HG02943 (cell line): ENCODE data around the gene SMIM41.
"Not testable (repeated sequence)": the region's sequence is repeated elsewhere in the genome, so short reads cannot be mapped to it uniquely, and the experiment has no call there.

Source experiments
- ATAC-seq: cut with Tn5 transposase; IDR thresholded peaks from one replicate; pipeline ENCODE4 v1.9.1; 2021; ENCODE audit warnings: mild to moderate bottlenecking, low read depth, moderate library complexity; ENCODE audit not compliant: unreplicated experiment

SMIM41 gene

DNA sequence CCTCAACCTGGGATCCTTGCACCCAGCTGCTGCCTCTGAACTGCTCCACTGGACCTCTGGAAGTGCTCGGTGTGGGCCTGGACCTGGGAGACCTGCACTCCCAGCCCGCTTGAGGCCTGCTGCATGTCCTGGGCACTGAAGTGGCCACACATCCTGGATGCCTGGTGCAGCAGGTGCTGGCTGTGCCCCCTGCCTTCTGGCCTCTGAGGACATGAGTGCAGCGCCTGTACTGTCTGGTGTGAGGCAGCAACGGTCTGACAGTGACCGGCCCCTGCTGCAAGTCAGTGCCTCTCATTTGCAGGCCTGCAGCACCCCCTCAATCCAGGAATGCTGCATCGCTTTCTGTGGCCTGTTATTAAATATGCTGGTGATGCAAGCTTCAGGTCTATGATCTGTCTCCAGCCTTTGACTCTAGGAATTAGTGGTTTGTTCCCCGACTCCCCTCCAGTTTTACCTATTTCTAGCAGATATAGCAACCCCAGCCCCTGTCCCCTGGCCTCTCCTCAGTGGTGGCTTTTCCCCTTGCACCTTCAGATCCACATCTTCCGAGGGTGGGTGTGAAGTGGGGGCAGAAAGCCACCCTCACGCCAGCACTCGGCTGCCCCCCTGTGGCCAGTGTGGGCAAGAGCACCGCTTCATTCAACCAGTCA, 3.6 kb downstream of the SMIM41 start:
- ATAC-seq = peak; percentile 56

DNA sequence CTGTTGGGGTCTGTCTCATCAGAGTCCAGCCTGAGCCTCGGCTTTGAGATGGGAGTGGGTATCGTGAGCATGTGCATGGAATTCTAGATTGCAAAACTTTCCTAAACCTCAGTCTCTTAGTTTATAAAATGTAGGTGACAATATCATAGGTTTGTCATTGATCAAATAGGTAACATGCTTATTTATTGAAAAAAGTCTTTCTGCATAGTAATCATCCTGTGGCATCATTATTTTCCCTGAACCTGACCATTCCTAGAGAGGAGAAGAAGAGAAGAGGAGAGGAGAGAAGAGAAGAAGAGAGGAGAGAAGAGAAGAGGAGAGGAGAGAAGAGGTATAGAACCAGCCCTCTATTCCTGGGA, 4.1 kb downstream of the SMIM41 start:
- no peak for ATAC-seq

DNA sequence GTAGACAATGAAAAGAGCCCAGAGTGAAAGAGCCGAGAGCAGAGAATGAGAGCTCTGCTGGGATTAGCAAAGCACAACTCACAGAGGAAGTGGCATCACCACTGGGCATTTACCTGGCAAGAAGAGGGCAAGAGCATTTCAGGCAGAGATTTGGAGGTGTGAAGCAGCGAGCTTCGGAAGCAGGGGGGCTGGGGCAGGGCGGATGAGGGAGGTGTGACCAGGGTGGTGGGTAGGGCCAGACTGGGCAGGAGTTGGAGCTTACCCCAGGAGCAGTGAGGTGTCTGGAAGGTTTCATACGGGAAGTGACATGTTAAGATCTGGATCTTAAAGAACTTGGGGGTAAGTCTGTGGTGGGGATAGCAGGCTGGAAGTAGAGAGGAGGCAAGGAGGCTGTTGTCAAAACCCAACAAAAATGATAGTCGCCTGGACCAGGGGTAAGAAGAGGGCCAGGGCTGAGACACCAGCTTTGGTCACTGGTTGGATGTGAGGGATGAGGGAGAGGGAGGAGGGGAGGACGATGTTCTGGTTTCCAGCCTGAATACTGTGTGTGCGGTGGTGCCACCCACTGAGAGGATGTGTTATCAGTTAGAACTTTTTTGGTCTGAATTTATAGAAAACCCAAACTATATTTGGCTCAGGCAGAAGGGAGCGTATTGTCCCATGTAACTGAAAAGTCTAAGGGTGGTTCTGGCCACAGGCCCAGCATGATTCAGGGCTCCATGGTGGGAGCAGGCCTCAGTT, 5.2 kb downstream of the SMIM41 start:
- ATAC-seq = no peak

DNA sequence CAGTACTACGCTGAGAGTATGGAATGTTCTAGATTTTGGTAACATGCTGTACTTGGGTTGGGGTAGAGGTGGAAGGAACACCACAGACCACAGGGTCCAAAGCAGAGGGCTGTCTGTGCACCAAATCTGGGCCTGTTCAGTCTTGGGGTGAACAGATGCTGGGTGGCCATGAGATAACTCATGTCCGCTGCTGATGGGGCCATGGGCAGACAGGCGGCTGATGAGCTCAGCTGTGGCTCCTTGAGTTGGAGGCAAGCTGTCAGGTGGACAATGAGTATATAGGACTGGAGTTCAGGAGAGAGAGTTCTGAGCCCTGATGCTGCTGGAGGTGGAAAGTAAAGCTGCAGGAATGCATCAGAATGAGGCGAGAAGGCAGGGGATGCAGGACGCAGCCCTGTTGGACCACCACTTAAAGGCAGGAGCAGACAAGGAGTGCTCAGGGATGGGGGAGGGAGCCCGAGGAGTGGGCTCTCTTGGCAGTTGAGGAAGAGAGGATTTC, 6.2 kb downstream of the SMIM41 start:
- no peak for ATAC-seq

DNA sequence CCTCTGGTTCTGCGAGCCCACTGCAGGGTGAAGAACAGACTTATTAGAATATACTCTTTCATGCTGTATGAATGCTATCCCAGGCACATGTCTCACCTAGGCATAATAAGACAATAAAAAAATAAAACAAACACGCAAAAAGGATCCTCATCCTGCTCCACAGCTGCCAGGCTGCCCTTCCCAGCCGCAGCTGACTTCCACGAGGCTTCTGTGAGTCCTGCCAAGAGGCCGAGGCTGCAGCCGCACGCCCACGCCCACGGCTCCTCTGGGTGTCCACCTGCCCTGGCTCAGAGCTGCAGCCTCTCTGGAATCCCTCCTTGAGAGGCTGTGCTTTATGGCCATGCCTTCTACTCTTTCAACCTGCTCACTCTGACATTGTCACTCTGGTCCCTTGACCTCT, 6.9 kb downstream of the SMIM41 start:
- ATAC-seq = no peak

DNA sequence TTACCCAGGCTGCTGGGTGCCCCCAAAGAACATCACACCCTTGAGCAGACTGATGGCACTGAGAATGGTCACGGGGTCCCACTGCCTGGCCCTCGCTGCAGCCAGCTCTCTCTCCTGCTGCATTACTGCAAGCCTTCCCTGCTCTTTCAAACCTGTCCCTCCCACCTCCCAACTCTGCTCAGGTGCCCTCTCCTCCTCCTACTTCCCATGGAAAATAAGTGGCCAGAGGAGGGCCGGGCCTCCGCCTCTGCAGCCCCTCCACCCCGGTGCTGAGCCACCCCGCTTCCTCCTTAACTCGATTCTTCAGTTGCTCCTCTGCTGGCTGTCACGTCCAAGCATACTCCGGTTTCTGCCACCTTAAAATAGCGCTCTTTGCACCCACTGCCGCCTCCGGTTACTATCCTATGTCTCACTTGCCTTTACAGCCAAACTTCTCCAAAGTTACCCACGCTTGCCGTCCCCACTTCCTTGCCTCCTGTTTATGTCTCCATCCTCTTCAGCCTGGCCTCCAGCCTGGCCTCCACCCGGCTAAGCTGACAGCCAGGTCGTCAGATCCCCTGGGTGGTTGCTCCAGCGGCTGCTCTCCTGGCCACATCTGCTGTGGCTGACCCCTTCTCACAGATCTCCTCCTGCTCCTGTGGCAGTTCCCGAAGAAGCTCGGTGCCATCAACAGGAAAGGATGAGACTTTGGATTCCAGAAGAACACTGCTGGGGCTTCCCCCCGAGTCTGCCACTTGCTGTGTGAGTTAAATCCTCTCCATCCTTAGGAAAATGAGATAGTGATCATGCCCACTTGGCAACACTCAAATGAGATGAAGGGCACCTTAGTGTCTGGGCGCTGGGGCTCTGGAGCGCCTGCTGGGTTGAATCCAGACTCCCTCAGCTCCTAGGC, 7.7 kb downstream of the SMIM41 start:
- no peak for ATAC-seq

DNA sequence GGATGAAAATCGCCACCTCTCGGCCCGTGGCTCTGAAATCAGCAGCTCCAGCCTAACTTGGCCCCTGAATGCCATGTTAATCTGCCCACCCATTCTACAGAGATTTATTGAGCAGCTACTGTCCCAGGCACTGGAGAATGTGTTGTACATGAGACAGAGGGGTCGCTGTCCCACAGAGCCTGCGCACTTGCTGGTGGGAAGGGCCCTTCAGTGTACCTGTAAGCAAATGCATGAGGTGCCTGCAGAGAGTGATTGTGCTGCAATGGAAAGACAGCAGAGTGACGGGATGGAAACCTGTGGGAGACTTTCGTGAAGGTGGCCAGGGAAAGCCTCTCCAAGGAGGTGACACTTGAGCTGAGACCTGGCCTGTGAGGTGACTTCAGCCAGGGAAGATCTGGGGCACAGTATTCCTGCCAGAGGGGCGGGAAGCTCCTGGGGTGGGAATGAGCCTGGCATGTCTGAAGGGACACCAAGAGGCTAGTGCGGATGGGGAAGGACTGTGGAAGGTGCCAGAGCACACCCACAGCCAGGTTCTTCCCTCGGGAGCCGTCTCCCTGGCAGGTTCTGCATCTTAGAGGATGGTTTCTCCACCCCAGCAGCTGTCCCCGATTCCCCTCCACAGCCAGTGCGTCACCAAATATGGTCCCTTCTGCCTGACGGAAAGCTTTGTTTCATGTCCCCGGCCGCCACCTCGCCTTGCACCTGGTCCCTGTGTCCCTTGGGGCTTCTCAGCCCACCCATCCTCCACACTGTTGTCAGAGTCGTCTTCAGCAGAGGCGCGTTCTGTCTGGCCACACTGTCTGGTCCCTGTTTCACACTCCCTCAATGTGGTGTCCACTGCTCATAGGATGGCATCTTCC, 8.7 kb downstream of the SMIM41 start:
- no peak for ATAC-seq

DNA sequence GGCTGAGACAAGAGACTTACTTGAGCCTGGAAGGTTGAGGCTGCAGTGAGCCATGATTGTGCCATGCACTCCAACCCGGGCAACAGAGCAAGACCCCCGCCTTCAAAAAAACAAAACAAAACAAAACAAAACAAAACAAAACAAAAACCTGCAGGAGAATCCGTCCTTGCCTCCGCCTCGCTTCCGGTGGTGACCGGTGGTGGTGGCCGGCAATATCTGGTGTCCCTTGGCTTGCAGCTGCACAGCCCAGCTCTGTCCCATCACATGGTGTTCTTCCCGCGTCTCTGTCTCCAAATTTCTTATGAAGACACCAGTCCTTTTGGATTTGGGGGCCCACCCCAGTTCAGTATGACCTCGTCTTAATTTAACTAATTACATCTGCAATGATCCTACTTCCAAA, 10.0 kb downstream of the SMIM41 start:
- no peak for ATAC-seq

DNA sequence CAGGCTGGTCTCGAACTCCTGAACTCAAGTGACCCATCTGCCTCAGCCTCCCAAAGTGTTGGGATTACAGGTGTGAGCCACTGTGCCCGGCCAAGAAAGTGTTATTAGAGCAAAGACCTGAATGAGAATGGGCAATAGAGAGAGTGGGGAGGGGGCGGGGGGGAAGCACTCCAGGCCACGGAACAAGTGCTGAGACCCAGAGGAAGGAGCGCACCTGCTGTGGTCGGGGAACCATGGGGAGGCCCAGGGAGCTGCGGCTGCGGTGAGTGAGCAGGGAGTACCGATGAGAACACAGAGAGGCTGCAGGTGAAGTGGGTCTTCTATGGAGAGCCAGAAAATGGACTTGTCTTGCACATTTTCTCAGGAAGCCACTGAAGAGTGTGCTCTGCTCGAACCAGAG, 10.8 kb downstream of the SMIM41 start:
- no peak for ATAC-seq

DNA sequence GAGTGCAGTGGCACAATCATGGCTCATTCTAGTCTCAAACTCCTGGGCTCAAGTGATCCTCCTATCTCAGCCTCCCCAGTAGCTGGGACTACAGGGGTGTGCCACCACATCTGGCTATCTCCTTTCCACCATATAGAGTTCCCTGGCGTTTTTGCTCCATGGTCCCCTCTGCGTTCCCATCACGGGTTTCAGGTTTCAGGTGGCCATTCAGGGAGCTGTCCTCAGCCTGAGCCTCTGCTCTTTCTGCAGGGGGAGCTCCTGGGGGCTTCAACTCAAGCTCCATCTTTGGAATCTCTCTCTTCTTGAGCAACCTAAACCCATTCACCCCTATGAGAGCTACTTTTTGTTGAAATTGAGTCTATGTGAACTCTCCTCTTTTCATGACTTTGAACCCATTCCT, 11.6 kb downstream of the SMIM41 start:
- ATAC-seq = no peak

DNA sequence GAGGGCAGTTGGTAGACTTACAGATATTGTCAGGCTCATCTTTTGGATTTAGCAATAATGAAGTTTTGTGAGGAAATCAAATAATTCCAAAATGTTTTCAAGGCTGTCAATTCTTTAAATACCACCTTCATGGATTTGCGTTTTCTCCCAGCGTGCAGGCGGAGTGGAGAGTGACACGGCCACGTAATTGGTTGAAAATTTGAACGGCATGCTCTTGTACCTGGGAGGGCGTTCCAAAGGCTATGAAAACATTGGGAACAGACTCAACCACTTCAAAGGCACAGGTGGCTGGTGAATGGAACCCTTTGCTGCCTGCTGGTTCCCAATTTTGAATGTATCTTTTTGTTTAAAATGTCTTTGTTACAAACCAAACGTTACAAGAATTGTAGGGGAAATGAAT, 12.4 kb downstream of the SMIM41 start:
- no peak for ATAC-seq

DNA sequence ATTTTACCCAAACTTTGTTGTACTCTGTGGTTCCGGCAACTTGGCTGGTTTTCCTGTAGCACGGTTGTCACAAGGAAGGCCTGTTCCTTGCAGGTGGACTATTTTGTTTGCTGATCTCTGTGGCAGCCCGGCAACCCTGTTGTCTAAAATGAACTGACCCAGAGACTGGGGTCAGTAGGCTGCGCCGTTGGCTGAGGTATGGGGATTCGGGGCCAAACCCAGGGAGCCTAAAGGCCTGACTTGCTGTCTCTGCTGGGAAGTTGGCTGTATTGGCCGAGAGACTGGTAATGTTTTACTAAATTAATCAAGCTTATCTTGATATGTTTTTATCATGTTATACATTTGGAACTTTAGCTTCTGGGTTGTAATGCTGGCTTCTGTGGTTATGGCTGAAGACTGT, 13.8 kb downstream of the SMIM41 start:
- no peak for ATAC-seq

DNA sequence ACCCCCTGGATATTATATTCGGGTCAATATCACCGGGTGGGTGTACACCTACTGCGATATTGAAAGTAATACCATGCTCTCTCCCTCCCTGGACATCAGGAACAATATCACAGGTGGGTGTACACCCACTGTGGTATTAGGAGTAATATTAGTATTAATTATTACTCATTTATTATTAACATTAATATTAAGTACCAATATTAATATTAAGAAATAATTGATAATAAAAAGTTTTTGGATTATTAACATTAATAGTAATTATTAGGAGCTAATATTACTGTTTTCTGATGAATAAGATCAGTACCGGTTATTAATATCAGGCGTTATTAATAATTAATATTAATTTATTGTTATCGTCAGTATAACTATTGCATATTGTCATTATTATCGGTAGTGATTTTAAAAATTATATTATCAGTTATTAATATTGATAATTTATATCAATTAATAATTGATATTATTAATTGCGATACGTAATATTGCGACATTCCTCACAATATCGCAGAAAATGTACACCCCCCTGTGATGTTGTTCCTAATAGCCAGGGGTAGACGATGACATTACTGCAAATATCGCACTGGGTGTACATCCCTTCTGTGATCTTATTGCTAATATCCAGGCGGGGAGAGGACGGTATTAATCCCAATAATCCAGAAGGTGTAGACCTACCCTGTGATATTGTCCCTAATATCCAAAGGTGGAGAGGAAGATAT, 17.0 kb downstream of the SMIM41 start:
- no peak for ATAC-seq

DNA sequence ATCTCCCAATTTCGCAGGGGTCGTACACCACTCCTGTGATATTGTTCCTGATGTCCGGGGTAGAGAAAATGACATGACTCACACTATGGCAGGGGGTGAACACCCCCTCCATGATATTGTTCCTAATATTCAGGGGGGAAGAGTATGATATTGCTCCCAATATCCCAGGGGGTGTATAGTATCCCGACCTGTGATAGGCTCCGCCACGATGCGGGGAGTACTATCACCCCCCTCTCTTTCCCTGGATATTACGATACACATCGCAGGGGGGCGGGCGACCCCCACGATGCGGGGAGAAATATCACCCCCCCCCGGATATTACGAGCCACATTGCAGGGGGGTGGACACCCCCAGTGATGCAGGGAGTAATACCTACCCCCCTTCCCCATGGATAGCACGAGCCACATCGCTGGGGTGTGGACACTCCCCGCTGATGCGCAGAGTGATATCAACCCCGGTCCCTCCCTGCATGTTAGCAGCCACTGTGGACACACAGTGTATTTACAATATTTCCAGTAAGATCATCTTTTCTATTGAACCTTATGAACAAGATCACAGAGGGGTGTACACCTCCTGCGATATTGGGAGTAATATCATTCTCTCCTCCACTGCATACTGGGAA, 17.7 kb downstream of the SMIM41 start:
- no peak for ATAC-seq

DNA sequence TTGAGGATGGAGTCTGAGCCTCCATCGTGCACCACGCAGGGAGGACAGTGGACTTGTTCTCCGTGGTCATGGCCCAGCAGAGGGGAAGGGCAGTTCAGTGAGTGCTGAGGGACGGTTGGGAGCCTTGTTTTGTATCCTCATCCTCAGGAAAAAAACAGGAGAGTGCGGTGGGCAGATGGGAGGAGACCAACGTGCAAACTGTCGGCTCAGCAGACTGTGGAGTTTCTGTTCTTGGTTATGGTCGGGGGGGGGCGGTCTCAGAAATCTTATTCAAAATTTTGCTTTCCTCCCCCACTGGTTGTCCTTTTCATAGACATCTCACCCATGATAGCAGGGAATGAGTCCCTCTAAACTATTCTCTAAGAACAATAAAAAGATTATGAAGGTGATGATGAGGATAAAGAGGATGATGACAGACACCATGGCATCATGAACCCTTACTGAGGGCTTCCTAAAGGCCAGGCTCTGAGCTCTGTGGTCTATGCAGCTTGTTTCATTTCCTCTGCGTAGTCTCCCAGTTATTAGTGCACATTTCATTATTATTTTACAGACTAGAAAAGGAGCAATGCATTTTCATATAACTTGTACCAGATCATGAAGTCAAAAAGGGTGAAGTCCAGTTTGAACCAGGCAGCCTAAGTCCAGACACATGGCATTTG, 25.1 kb downstream of the SMIM41 start:
- not testable (repeated sequence) for ATAC-seq

DNA sequence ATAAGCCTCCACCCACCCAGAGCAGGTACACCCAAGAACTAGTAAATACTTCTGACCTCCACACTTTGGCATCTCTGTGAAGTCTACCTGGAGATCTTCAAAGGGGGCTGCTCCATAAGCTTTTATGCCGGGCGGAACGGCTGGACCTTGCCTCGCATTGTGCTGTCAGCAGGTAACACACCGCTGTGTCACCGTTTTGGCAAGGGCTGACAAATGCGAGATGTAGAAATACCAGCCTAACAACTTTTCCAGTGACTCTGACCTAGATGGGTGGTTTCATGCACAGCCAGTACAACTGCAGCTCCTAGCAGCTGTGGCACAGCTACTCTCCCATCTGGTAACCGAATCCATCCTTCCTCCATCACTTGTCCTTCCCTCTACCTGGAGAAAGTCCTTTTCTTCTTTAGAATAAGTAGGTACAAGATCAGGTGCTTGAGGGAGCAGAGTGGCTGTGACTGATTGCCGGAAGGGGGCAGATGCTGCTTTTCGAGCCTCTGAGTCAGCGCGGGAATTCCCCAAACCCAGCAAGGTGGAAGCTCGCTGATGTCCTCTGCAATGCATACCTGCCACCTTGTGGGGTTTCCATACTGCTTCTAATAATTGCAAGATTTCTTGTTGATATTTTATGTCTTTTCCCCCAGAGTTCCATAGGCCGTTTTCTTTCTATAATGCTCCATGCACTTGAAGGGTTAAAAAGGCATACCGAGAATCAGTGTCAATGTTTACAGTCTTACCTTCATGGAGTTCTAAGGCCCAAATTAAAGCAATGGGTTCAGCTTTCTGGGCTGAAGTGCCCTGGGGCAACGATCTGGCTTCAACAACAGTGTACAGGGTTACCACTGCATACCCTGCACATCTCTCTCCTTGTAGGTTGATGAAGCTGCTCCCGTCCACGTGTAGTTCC, 37.0 kb downstream of the SMIM41 start:
- ATAC-seq = not testable (repeated sequence)

DNA sequence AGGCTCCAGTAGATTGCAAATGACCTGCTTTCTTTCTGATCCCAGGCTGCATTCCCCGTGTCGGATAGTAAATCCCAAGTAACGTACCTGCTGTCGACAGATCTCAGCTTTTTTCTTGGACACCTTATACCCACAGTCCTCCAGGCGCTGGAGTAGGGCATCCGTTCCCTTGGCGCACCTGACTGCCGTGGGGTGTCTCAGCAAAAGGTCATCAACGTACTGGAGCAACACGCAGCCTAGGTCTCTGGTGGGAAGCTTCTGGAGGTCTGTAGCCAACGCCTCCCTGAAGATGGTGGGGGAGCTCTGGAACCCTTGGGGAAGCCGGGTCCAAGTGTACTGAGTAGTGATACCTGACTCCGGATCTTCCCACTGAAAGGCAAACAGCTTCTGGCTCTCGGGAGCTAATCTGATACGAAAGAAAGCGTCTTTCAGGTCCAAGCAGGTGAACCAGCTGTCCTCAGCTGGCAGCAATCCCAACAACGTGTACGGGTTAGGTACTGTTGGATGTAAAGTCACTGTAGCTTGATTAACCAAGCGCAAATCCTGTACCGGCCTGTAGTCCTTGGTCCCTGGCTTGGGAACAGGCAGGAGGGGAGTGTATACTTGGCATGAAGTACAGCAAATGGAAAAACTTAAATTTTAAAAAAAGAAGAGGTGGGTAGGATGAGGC, 38.4 kb downstream of the SMIM41 start:
- ATAC-seq = peak; percentile 18
